H9 (cell line): ENCODE data around the gene GPR45. TPM values are rescaled to one million over a fixed set of nuclear protein-coding genes. Genes with fewer than 3 reads are reported as not detected.

Source experiments
- DNase-seq: peaks from one replicate; pipeline ENCODE4 v3.0.0-alpha.2; 2017
- H2AFZ ChIP-seq: one replicate; pipeline ENCODE4 v1.6.1; 2013; ENCODE audit warnings: mild to moderate bottlenecking, low read length, control low read depth, moderate library complexity
- H2AK5ac ChIP-seq: 2 replicates; pipeline ENCODE4 v1.6.1; 2013; ENCODE audit warnings: low read length, control low read depth, mixed read lengths; ENCODE audit not compliant: insufficient read length
- H2BK120ac ChIP-seq: one replicate; pipeline ENCODE4 v1.6.1; 2013; ENCODE audit warnings: low read depth, mild to moderate bottlenecking, low read length, control low read depth, inconsistent platforms; ENCODE audit not compliant: poor library complexity, severe bottlenecking
- H2BK12ac ChIP-seq: 2 replicates; pipeline ENCODE4 v1.6.1; 2013; ENCODE audit warnings: low read length, control low read depth, mixed read lengths, low read depth; ENCODE audit not compliant: insufficient read length
- H2BK15ac ChIP-seq: 2 replicates; pipeline ENCODE4 v1.6.1; 2013; ENCODE audit warnings: low read depth, low read length, control low read depth
- H2BK20ac ChIP-seq: one replicate; pipeline ENCODE4 v1.6.1; 2013; ENCODE audit warnings: low read depth, mild to moderate bottlenecking, low read length, control low read depth, inconsistent platforms; ENCODE audit not compliant: poor library complexity, severe bottlenecking
- H2BK5ac ChIP-seq: 2 replicates; pipeline ENCODE4 v1.6.1; 2013; ENCODE audit warnings: low read length, control low read depth, mixed read lengths; ENCODE audit not compliant: insufficient read length
- H3K14ac ChIP-seq: 2 replicates; pipeline ENCODE4 v1.6.1; 2013; ENCODE audit warnings: low read length, control low read depth; ENCODE audit not compliant: insufficient read depth
- H3K18ac ChIP-seq: 2 replicates; pipeline ENCODE4 v1.6.1; 2013; ENCODE audit warnings: low read depth, mild to moderate bottlenecking, mixed read lengths, low read length, control low read depth; ENCODE audit not compliant: insufficient read length
- H3K23ac ChIP-seq: 2 replicates; pipeline ENCODE4 v1.6.1; 2013; ENCODE audit warnings: low read length, control low read depth, mixed read lengths, low read depth; ENCODE audit not compliant: insufficient read length
- H3K23me2 ChIP-seq: 2 replicates; pipeline ENCODE4 v1.6.1; 2013; ENCODE audit warnings: low read depth, mild to moderate bottlenecking, mixed read lengths, low read length, control low read depth; ENCODE audit not compliant: insufficient read length, poor library complexity, severe bottlenecking
- H3K27ac ChIP-seq: 2 replicates; pipeline ENCODE4 v1.5.1; 2013; ENCODE audit warnings: low read length, control low read depth, mixed read lengths, low read depth; ENCODE audit not compliant: insufficient read length
- H3K27me3 ChIP-seq: 2 replicates; pipeline ENCODE4 v1.6.1; 2013; ENCODE audit warnings: low read length, control low read depth, inconsistent platforms; ENCODE audit not compliant: insufficient read depth
- H3K4ac ChIP-seq: 2 replicates; pipeline ENCODE4 v1.6.1; 2013; ENCODE audit warnings: low read depth, mild to moderate bottlenecking, control low read depth, inconsistent platforms, low read length, moderate library complexity
- H3K4me1 ChIP-seq: 2 replicates; pipeline ENCODE4 v1.6.1; 2013; ENCODE audit warnings: low read length, control low read depth, inconsistent platforms; ENCODE audit not compliant: insufficient read depth
- H3K4me2 ChIP-seq: 2 replicates; pipeline ENCODE4 v1.6.1; 2013; ENCODE audit warnings: low read length, control low read depth, mixed read lengths; ENCODE audit not compliant: insufficient read length, insufficient read depth
- H3K56ac ChIP-seq: 2 replicates; pipeline ENCODE4 v1.6.1; 2013; ENCODE audit warnings: low read depth, mild to moderate bottlenecking, mixed read lengths, low read length, control low read depth; ENCODE audit not compliant: insufficient read length
- H3K79me1 ChIP-seq: 2 replicates; pipeline ENCODE4 v1.6.1; 2013; ENCODE audit warnings: low read depth, mild to moderate bottlenecking, moderate library complexity, low read length, control low read depth, inconsistent platforms; ENCODE audit not compliant: insufficient read depth, poor library complexity, severe bottlenecking
- H3K79me2 ChIP-seq: 2 replicates; pipeline ENCODE4 v1.6.1; 2013; ENCODE audit warnings: low read length, control low read depth, inconsistent platforms; ENCODE audit not compliant: insufficient read depth
- H3K9ac ChIP-seq: 2 replicates; pipeline ENCODE4 v1.6.1; 2013; ENCODE audit warnings: low read length, control low read depth, mixed read lengths; ENCODE audit not compliant: insufficient read length; ENCODE audit errors: extremely low read depth
- H3K9me3 ChIP-seq: one replicate; pipeline ENCODE4 v1.6.1; 2013; ENCODE audit warnings: low read depth, low read length, inconsistent platforms; ENCODE audit not compliant: control insufficient read depth
- H3T11ph ChIP-seq: one replicate; pipeline ENCODE4 v1.6.1; 2013; ENCODE audit warnings: mild to moderate bottlenecking, low read length, control low read depth, inconsistent platforms
- H4K20me1 ChIP-seq: one replicate; pipeline ENCODE4 v1.6.1; 2013; ENCODE audit not compliant: control insufficient read depth, insufficient read length, insufficient read depth
- H4K5ac ChIP-seq: 2 replicates; pipeline ENCODE4 v1.6.1; 2013; ENCODE audit warnings: low read depth, mild to moderate bottlenecking, mixed read lengths, low read length, control low read depth; ENCODE audit not compliant: insufficient read length
- H4K8ac ChIP-seq: replicated peaks from 2 replicates; pipeline ENCODE4 v1.6.1; 2013; ENCODE audit warnings: low read length, control low read depth, mixed read lengths, low read depth; ENCODE audit not compliant: insufficient read length
- H4K91ac ChIP-seq: 2 replicates; pipeline ENCODE4 v1.6.1; 2013; ENCODE audit warnings: low read depth, mild to moderate bottlenecking, moderate library complexity, mixed read lengths, low read length, control low read depth; ENCODE audit not compliant: insufficient read length
- H3K27ac Mint-ChIP-seq, 3 experiments: 2 replicates in 2 of 3; 3 replicates in 1 of 3; pipeline ENCODE4 v1.8.0; 2020 to 2021; ENCODE audit warnings: mixed read lengths in 3 of 3, mild to moderate bottlenecking in 1 of 3, moderate library complexity in 1 of 3
- H3K27me3 Mint-ChIP-seq: 2 replicates; pipeline ENCODE4 v1.8.0; 2021; ENCODE audit warnings: low read depth, mild to moderate bottlenecking, moderate library complexity, mixed read lengths
- H3K36me3 Mint-ChIP-seq, 3 experiments: 2 replicates in 2 of 3; 3 replicates in 1 of 3; pipeline ENCODE4 v1.8.0; 2020 to 2021; ENCODE audit warnings: low read depth in 3 of 3, mixed read lengths in 3 of 3; ENCODE audit not compliant: insufficient read depth in 1 of 3
- H3K4me1 Mint-ChIP-seq, 2 experiments: 2 replicates each; pipeline ENCODE4 v1.8.0; 2020; ENCODE audit warnings: mixed read lengths in 2 of 2
- H3K4me3 Mint-ChIP-seq, 2 experiments: 2 replicates in 1 of 2; 3 replicates in 1 of 2; pipeline ENCODE4 v1.8.0; 2020 to 2021; ENCODE audit warnings: mild to moderate bottlenecking in 2 of 2, mixed read lengths in 2 of 2, moderate library complexity in 1 of 2
- H3K9me3 Mint-ChIP-seq, 2 experiments: 2 replicates in 1 of 2; 3 replicates in 1 of 2; pipeline ENCODE4 v1.8.0; 2020; ENCODE audit warnings: mild to moderate bottlenecking in 2 of 2, mixed read lengths in 2 of 2, moderate library complexity in 1 of 2
- WGBS: extraction: QIAGEN DNeasy Blood & Tissue Kit; methylation state at CpG from one replicate; pipeline ENCODE4 v1.1.7; 2013; ENCODE audit warnings: missing lambda C conversion rate, low lambda C conversion rate, mixed read lengths; ENCODE audit not compliant: insufficient read length; ENCODE audit errors: extremely low coverage; 5-methylcytosine and 5-hydroxymethylcytosine counted together
- total RNA-seq: library from RNA; stranded (reverse); gene quantifications from 2 replicates; pipeline ENCODE4 v1.2.1, GENCODE V29; 2021
- TF ChIP-seq, protein P1 (sequence below): fragments of 200-600 bp; sonication (generic); conservative IDR thresholded peaks from 3 replicates; pipeline ENCODE4 v1.8.0; 2021; ENCODE audit warnings: antibody characterized with exemption, mild to moderate bottlenecking

Gene GPR45
- total RNA-seq, 1 experiment from 2014 or later: not detected

DNA sequence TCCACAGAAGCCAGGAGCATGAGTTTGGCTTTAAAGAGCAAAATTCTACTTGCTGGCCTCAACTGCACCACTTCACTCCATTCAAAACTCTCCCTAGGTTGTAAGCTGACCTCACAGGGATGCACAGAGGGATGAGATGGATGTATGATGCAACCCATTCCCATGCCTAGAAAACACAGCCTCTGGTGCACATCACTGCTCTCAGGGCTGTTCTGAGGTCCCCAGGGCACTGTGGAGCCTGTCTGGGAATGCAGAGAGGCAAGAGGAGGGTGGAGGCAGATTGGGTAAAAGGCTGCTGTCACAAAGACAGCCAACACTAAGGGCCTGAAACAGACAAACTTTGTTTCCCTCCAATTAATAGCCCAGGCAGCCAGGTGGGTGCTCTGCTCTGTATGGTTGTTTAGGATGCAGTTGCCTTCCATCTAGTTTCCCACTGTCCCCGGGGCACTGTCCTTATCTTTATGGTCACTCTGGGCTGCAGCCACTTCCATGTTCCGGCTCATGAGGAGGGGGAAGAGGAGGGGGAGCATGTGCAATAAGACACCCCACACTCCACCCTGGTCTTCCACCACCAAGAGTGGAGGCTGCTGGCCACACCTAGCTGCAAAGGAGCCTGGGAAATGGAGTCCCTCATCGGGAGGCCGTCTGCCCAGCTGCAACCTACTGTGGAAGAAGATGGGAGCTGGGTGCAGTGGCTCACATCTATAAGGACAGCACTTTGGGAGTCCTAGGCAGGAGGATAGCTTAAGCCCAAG, 7.0 kb downstream of the GPR45 start:
- H4K8ac ChIP-seq: no peak overlapping the region
- no peak overlapping the region for H2BK120ac ChIP-seq
- no peaks in the 10 kb centered on the region for H3K27me3 ChIP-seq
- Mint-ChIP-seq H3K4me3 (no peak overlapping the region; a peak in 1 of 5 replicates), H3K27me3 (peaks cover 3% of the 10 kb centered on the region; the same call in 1 of the 2 replicates), H3K9me3 (peaks cover 18 to 22% of the 10 kb centered on the region in 2 experiments), H3K27ac (no peak overlapping the region), H3K4me1 (peaks cover 0 to 6% of the 10 kb centered on the region in 2 experiments; a peak in 2 of 4 replicates), H3K36me3 (peaks cover 3 to 4% (median 3%) of the 10 kb centered on the region in 3 experiments; a peak in 1 of 7 replicates)
- no peaks in the 10 kb centered on the region for H3K79me1 ChIP-seq
- no peak overlapping the region for H2BK15ac ChIP-seq
- H3K23ac ChIP-seq: no peak overlapping the region
- no peak overlapping the region for H4K91ac ChIP-seq
- no peak overlapping the region for H3K56ac ChIP-seq
- H3K18ac ChIP-seq: peak overlapping the region; percentile 29
- no peak overlapping the region for H2BK12ac ChIP-seq
- H3K4me1 ChIP-seq: no peaks in the 10 kb centered on the region
- no CpG with 5 or more reads among the region's 4 CpGs for WGBS
- H3K4ac ChIP-seq: no peak overlapping the region
- no peak overlapping the region for H3K9ac ChIP-seq
- no peak overlapping the region for H2AFZ ChIP-seq
- TF ChIP-seq, protein P1, sequence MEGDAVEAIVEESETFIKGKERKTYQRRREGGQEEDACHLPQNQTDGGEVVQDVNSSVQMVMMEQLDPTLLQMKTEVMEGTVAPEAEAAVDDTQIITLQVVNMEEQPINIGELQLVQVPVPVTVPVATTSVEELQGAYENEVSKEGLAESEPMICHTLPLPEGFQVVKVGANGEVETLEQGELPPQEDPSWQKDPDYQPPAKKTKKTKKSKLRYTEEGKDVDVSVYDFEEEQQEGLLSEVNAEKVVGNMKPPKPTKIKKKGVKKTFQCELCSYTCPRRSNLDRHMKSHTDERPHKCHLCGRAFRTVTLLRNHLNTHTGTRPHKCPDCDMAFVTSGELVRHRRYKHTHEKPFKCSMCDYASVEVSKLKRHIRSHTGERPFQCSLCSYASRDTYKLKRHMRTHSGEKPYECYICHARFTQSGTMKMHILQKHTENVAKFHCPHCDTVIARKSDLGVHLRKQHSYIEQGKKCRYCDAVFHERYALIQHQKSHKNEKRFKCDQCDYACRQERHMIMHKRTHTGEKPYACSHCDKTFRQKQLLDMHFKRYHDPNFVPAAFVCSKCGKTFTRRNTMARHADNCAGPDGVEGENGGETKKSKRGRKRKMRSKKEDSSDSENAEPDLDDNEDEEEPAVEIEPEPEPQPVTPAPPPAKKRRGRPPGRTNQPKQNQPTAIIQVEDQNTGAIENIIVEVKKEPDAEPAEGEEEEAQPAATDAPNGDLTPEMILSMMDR: no peak
- no peaks in the 10 kb centered on the region for H3K9me3 ChIP-seq
- no peak overlapping the region for H3K27ac ChIP-seq
- H3T11ph ChIP-seq: no peak overlapping the region
- H3K4me2 ChIP-seq: no peak overlapping the region
- no peak overlapping the region for H4K5ac ChIP-seq
- no peaks in the 10 kb centered on the region for H3K79me2 ChIP-seq
- H2AK5ac ChIP-seq: no peak overlapping the region
- H3K23me2 ChIP-seq: no peaks in the 10 kb centered on the region
- no peak for DNase-seq
- H2BK5ac ChIP-seq: no peak overlapping the region
- H3K14ac ChIP-seq: no peak overlapping the region
- H2BK20ac ChIP-seq: no peak overlapping the region
- no peaks in the 10 kb centered on the region for H4K20me1 ChIP-seq
